Esophagus muscularis mucosa (tissue), 4 donors: ENCODE results near the gene SAA1. TPM values are rescaled to one million over a fixed set of nuclear protein-coding genes. Genes with fewer than 3 reads are reported as not detected.

Experiments used
- DNase-seq: peaks from one replicate; pipeline ENCODE4 v3.0.0-alpha.2; 2017; ENCODE audit errors: extremely low spot score
- H3K27ac ChIP-seq, 4 donors: fragments of 200-600 bp; sonication (generic); replicated peaks in 1 of 4; 1 replicate in 3 of 4; 2 replicates in 1 of 4; pipeline ENCODE4 v1.5.1; 2016 to 2019; ENCODE audit warnings: mild to moderate bottlenecking in 1 of 4
- H3K27me3 ChIP-seq, 4 donors: fragments of 200-600 bp; sonication (generic); one replicate each; pipeline versions ENCODE4 v1.5.1 to v1.6.0; 2016 to 2019
- H3K36me3 ChIP-seq, 4 donors: fragments of 200-600 bp; sonication (generic); one replicate each; pipeline ENCODE4 v1.5.1; 2016 to 2019
- H3K4me1 ChIP-seq, 4 donors: fragments of 200-600 bp; sonication (generic); one replicate each; pipeline ENCODE4 v1.5.1; 2016 to 2019
- H3K4me3 ChIP-seq, 4 donors: fragments of 200-600 bp; sonication (generic); 1 replicate in 2 of 4; 2 replicates in 2 of 4; pipeline ENCODE4 v1.5.1; 2016 to 2019; ENCODE audit warnings: mild to moderate bottlenecking in 4 of 4, moderate library complexity in 1 of 4
- H3K9me3 ChIP-seq, 4 donors: fragments of 200-600 bp; sonication (generic); 1 replicate in 3 of 4; 2 replicates in 1 of 4; pipeline ENCODE4 v1.5.1; 2016 to 2019
- EP300 ChIP-seq: sonication (generic); formaldehyde crosslinking; IDR thresholded peaks from one replicate; pipeline ENCODE4 v1.6.1; 2017; ENCODE audit warnings: antibody characterized with exemption
- POLR2A ChIP-seq: fragments of 450-650 bp; IDR thresholded peaks from one replicate; pipeline ENCODE4 v1.6.1; 2017; ENCODE audit warnings: antibody characterized with exemption, moderate library complexity, mild to moderate bottlenecking, low read depth
- POLR2AphosphoS5 ChIP-seq, 2 donors: sonication (generic); formaldehyde crosslinking; IDR thresholded peaks; one replicate each; pipeline ENCODE4 v1.6.1; 2017; ENCODE audit warnings: antibody characterized with exemption in 2 of 2
- WGBS: methylation state at CpG from one replicate; pipeline ENCODE4 v1.1.5; 2018; 5-methylcytosine and 5-hydroxymethylcytosine counted together
- intact Hi-C: fragments of 100-400 bp; cut with DNase I; formaldehyde crosslinking; loops from one replicate; pipeline ENCODE4 v1.15.1; 2023
- total RNA-seq, 4 donors: library from RNA; depleted of rRNA; stranded (reverse); fragments of >200 nt; gene quantifications; one replicate each; pipeline versions ENCODE4 v1.1.0 to v1.2.1, GENCODE V29; 2016
- TF ChIP-seq, protein P1 (sequence below), 3 experiments: fragments of 200-600 bp in 2 of 3; fragments of 450-650 bp in 1 of 3; sonication (generic) in 2 of 3; IDR thresholded peaks; one replicate each; pipeline ENCODE4 v1.5.1; 2017 to 2019; ENCODE audit warnings: antibody characterized with exemption in 3 of 3, mild to moderate bottlenecking in 2 of 3, moderate library complexity in 1 of 3

SAA1 gene
- total RNA-seq, 4 donors from 2014 or later = 0.75 to 3.3 (median 1.2) TPM

DNA sequence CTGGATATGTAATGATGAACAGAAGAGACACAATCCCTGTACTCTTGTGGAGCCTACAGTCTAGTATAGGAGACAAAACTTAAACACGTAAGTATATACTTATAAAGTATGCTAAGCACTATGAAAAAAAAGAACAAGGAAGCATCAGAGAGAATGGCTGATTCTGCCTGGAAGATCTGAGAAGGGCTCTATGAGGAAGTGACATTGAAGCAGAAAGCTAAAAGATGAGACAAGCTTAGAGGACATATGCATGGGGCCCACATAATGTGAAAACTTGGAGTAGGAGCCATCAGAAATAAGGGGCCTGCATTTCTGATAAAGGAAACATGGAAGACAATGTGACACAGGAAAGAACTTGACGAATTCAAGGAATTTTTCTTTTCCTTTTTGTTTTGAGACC lies 16.6 kb downstream of the SAA1 start:
- Histone ChIP-seq H3K4me3 (no peak overlapping the region), H3K36me3 (peaks cover 48 to 90% (median 75%) of the 10 kb centered on the region in 4 donors), H3K27ac (no peak overlapping the region), H3K27me3 (no peaks in the 10 kb centered on the region), H3K9me3 (no peaks in the 10 kb centered on the region), H3K4me1 (no peaks in the 10 kb centered on the region)
- intact Hi-C loops = no loop called here
- TF ChIP-seq POLR2A (no peak), EP300 (no peak), POLR2AphosphoS5 (IDR thresholded peaks at IDR 0.05) (no peak)
- TF ChIP-seq, protein P1, sequence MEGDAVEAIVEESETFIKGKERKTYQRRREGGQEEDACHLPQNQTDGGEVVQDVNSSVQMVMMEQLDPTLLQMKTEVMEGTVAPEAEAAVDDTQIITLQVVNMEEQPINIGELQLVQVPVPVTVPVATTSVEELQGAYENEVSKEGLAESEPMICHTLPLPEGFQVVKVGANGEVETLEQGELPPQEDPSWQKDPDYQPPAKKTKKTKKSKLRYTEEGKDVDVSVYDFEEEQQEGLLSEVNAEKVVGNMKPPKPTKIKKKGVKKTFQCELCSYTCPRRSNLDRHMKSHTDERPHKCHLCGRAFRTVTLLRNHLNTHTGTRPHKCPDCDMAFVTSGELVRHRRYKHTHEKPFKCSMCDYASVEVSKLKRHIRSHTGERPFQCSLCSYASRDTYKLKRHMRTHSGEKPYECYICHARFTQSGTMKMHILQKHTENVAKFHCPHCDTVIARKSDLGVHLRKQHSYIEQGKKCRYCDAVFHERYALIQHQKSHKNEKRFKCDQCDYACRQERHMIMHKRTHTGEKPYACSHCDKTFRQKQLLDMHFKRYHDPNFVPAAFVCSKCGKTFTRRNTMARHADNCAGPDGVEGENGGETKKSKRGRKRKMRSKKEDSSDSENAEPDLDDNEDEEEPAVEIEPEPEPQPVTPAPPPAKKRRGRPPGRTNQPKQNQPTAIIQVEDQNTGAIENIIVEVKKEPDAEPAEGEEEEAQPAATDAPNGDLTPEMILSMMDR (IDR thresholded peaks at IDR 0.05) = no peak
- no peak for DNase-seq
- 91% methylated on average over 2 of the region's 2 CpGs for WGBS

GRCh38 chr11:18285841-18286240 lies 19.8 kb downstream of the SAA1 start:
- TF ChIP-seq POLR2A = no peak
- Histone ChIP-seq H3K27ac (no peak overlapping the region), H3K9me3 (no peaks in the 10 kb centered on the region), H3K4me3 (no peak overlapping the region), H3K4me1 (no peaks in the 10 kb centered on the region), H3K36me3 (peaks cover 59 to 92% (median 80%) of the 10 kb centered on the region in 4 donors), H3K27me3 (no peaks in the 10 kb centered on the region)
- intact Hi-C loops = no loop called here
- 100% methylated on average over 1 of the region's 1 CpG for WGBS
- DNase-seq = no peak

DNA sequence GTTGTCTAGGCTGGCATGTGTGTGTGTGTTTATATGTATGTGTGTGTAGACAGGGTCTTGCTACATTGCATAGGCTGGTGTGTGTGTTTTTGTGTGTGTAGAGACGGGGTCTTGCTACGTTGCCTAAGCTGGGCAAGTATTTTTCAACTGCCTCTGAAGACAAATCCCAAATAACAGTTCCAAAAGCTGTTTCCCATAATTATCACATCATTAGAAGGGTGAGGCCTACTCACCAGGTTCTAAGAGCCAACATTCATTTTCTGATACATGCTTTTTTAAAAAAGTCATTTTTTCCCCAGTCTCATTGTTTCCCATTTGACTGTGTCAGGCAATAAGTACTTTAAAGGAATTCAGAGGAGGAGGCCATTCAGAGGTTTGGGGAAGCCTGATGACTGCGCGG lies 22.8 kb downstream of the SAA1 start:
- no peak for DNase-seq
- TF ChIP-seq, protein P1 (IDR thresholded peaks at IDR 0.05) = no peak
- TF ChIP-seq POLR2AphosphoS5 (IDR thresholded peaks at IDR 0.05) = no peak
- no peak for TF ChIP-seq POLR2A
- no peak for TF ChIP-seq EP300
- Histone ChIP-seq H3K27ac (no peak overlapping the region), H3K4me3 (no peak overlapping the region), H3K36me3 (peaks cover 64 to 94% (median 83%) of the 10 kb centered on the region in 4 donors), H3K9me3 (no peaks in the 10 kb centered on the region), H3K27me3 (no peaks in the 10 kb centered on the region), H3K4me1 (no peaks in the 10 kb centered on the region)
- 91% methylated on average over 4 of the region's 4 CpGs for WGBS
- intact Hi-C loops = no loop called here

- no peak for TF ChIP-seq POLR2AphosphoS5 (IDR thresholded peaks at IDR 0.05)
- no peak for TF ChIP-seq EP300
- TF ChIP-seq, protein P1 (IDR thresholded peaks at IDR 0.05) = no peak
- no peak for TF ChIP-seq POLR2A
- WGBS = 98% methylated on average over 5 of the region's 5 CpGs
- H3K4me3 ChIP-seq = no peak overlapping the region
Observed at GRCh38 chr11:18294862-18295261, 28.8 kb downstream of the SAA1 start.

DNA sequence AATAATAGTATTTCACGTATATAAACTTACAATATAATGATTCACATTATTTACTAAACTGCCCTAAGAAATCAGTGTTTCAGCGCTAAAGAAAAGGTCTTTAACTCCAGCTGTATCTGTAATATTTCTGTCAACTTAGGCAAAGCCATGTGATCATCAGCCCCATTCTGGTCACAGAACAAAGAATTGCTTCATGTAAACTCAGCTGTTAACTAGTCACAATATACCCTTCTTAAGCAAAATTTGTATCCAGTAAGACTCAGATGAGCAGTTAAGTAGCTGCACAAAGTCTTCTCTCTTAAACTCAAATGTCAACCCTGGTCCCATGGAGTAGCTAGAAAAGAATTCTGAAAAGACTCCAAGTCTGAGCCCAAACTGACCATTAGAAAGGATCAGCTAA lies 29.3 kb downstream of the SAA1 start:
- Histone ChIP-seq H3K4me1 (no peaks in the 10 kb centered on the region), H3K27ac (no peak overlapping the region), H3K4me3 (no peak overlapping the region), H3K9me3 (no peaks in the 10 kb centered on the region), H3K36me3 (peaks cover 63 to 100% (median 87%) of the 10 kb centered on the region in 4 donors), H3K27me3 (no peaks in the 10 kb centered on the region)
- TF ChIP-seq POLR2A = no peak
- TF ChIP-seq POLR2AphosphoS5 (IDR thresholded peaks at IDR 0.05) = no peak
- intact Hi-C loops = no loop called here
- WGBS = 94% methylated on average over 2 of the region's 2 CpGs
- DNase-seq = no peak

More at GRCh38 chr11:18294862-18295261, 28.8 kb downstream of the SAA1 start:
- no peak for DNase-seq
- H3K36me3 ChIP-seq = peaks cover 58 to 98% (median 87%) of the 10 kb centered on the region in 4 donors
- intact Hi-C loops = no loop called here
- no peaks in the 10 kb centered on the region for H3K9me3 ChIP-seq
- H3K27me3 ChIP-seq = no peaks in the 10 kb centered on the region
- no peak overlapping the region for H3K27ac ChIP-seq
- no peaks in the 10 kb centered on the region for H3K4me1 ChIP-seq

DNA sequence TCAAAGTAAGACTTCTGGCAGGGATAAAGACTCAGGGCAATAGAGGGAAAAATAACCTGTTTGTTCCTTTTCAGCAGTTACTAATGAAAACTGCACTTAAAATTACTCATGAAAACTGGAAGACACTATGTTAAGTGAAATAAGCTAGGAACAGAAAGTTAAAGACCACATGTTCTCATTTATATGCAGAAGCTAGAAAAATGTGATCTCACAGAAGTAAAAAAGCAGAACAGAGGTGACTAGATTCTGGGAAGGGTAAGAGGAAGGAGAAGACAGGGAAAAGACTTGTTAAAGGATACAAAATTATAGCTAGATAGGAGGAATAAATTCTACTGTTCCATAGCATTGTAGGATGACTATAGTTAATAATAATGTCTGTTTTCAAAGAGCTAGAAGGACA lies 33.7 kb downstream of the SAA1 start:
- H3K27ac ChIP-seq = no peak overlapping the region
- DNase-seq = no peak
- no peaks in the 10 kb centered on the region for H3K27me3 ChIP-seq
- intact Hi-C loops = no loop called here
- no peaks in the 10 kb centered on the region for H3K9me3 ChIP-seq
- H3K4me3 ChIP-seq = no peak overlapping the region
- no peaks in the 10 kb centered on the region for H3K4me1 ChIP-seq
- peaks cover 49 to 97% (median 73%) of the 10 kb centered on the region in 4 donors for H3K36me3 ChIP-seq
- TF ChIP-seq POLR2A (no peak), POLR2AphosphoS5 (IDR thresholded peaks at IDR 0.05) (no peak), EP300 (no peak)
- TF ChIP-seq, protein P1 (IDR thresholded peaks at IDR 0.05) = no peak
